Measurements from ENCODE around the gene PLCL2.

PLCL2 gene

DNA sequence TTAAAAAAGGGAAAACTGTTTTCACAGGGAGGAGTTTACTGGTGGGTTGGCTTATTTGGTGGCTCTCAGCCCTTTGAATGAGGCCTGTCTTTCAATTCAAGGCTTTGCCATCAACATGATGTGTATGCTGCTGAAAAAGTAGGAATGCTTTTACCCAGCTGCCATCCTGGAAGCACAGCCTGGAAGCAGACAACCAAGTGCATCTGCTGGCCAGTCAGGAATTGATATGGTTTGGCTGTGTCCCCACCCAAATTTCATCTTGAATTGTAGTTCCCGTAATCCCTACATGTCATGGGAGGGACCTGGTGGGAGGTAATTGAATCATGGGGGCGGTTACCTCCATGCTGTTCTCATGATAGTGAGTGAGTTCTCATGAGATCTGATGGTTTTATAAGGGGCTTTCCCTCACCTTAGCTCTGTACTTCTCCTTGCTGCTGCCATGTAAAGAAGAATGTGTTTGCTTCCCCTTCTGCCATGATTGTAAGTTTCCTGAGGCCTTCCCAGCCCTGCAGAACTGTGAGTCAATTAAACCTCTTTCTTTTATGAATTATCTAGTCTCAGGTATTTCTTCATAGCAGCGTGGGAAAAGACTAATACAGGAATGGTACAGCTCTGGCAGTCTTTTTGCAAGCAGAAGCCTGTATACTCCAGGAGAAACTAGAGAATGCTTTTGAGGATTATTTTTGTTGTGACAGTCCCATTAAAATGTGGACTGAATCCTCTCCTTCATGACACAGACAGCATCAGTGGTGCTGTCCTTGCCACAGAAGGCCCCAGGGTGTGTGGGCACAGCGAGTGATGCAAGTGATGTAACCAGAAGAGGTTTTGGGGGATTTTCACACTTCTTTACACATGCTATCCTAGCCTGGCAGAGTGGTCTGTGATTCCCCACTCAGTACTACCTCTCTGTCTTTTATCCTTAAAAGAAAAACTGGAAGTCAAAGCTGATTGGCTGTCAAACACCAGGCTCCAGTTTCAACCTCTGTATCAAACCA lies 20.0 kb downstream of the PLCL2 start:
- no peak overlapping the region for H3K4me3 ChIP-seq (ENCODE audit: low read length in 2 of 2)
- H3K27me3 ChIP-seq (ENCODE audit: control insufficient read depth in 2 of 2, insufficient read depth in 2 of 2, low read length in 2 of 2), result no peaks in the 10 kb centered on the region
- H3K9me3 ChIP-seq (ENCODE audit: control insufficient read depth in 2 of 2, low read length in 2 of 2), result no peaks in the 10 kb centered on the region
- H3K36me3 ChIP-seq (ENCODE audit: control insufficient read depth in 2 of 2, insufficient read depth in 2 of 2, low read length in 2 of 2), result no peaks in the 10 kb centered on the region
- H3K27ac ChIP-seq (ENCODE audit: low read depth in 2 of 2, low read length in 2 of 2), result no peak overlapping the region
- no peak overlapping the region for H3K9ac ChIP-seq (ENCODE audit: low read depth in 1 of 2, low read length in 2 of 2)
- H3K4me1 ChIP-seq (ENCODE audit: control insufficient read depth in 2 of 2, insufficient read depth in 2 of 2, low read length in 2 of 2), result peaks cover 2 to 17% of the 10 kb centered on the region in 2 donors

DNA sequence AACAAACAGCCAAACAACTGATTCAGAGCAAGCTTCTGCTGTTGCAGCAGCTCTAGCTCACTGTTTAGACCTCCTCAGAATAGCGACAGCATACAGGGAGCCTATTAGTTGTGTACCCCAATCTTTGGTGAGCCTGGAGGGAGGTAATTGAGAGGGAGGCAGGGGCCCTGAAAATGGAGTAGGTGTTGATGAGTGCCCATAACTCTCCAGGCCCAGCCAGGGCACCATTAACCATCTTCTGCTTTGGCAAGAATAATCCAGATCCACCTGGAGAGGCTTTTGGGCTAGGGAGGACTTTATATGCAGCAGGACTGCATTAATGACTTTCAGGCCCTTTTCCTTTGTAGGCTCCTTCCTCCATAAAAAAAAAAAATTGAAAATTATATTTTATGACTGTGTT lies 20.9 kb downstream of the PLCL2 start:
- Histone ChIP-seq H3K4me3 (ENCODE audit: low read length in 2 of 2) (no peak overlapping the region), H3K4me1 (ENCODE audit: control insufficient read depth in 2 of 2, insufficient read depth in 2 of 2, low read length in 2 of 2) (peaks cover 2 to 17% of the 10 kb centered on the region in 2 donors), H3K36me3 (ENCODE audit: control insufficient read depth in 2 of 2, insufficient read depth in 2 of 2, low read length in 2 of 2) (no peaks in the 10 kb centered on the region), H3K9ac (ENCODE audit: low read depth in 1 of 2, low read length in 2 of 2) (no peak overlapping the region), H3K9me3 (ENCODE audit: control insufficient read depth in 2 of 2, low read length in 2 of 2) (no peaks in the 10 kb centered on the region), H3K27ac (ENCODE audit: low read depth in 2 of 2, low read length in 2 of 2) (no peak overlapping the region), H3K27me3 (ENCODE audit: control insufficient read depth in 2 of 2, insufficient read depth in 2 of 2, low read length in 2 of 2) (no peaks in the 10 kb centered on the region)

DNA sequence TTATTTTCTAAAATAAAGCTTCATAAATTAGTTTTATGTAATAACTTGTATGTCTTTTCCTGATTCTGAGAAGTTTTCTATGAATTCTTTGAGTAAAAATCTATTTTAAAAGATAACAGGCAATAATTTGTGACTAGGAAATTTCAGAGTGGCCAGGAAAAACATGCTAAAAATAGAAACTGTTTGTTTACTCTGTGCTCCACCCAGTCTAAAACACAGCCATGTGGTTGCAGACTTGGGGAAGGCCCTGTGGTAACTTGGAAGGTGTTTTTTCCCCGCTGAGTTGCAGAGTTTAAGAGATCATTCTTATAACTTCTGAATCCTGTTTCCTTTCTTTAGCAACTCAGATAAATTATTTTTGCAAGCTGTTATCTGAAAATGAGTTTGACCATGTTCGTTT lies 21.9 kb downstream of the PLCL2 start:
- no peak overlapping the region for H3K9ac ChIP-seq (ENCODE audit: low read depth in 1 of 2, low read length in 2 of 2)
- H3K4me1 ChIP-seq (ENCODE audit: control insufficient read depth in 2 of 2, insufficient read depth in 2 of 2, low read length in 2 of 2), result peaks cover 2 to 13% of the 10 kb centered on the region in 2 donors
- H3K27me3 ChIP-seq (ENCODE audit: control insufficient read depth in 2 of 2, insufficient read depth in 2 of 2, low read length in 2 of 2), result no peaks in the 10 kb centered on the region
- no peaks in the 10 kb centered on the region for H3K9me3 ChIP-seq (ENCODE audit: control insufficient read depth in 2 of 2, low read length in 2 of 2)
- no peaks in the 10 kb centered on the region for H3K36me3 ChIP-seq (ENCODE audit: control insufficient read depth in 2 of 2, insufficient read depth in 2 of 2, low read length in 2 of 2)
- no peak overlapping the region for H3K4me3 ChIP-seq (ENCODE audit: low read length in 2 of 2)
- no peak overlapping the region for H3K27ac ChIP-seq (ENCODE audit: low read depth in 2 of 2, low read length in 2 of 2)

DNA sequence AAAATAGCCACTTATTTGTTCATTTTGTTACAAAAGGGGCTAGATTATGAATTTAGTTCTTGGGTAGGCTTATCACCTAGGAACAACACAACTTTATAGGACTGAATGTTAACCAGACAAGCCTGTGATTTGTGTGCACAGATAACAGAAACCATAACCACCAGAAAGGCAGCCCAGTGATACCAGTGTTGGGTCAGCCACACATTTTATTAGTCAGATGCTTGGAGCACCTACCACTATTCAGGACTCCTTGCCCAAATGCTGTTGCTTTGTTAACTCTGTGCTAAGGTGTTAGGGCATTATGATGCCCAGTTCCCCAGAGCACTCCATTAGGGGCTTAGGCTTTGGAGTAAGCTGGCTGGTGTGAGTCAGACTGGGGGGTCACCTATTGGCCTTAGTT lies 22.5 kb downstream of the PLCL2 start:
- Histone ChIP-seq H3K4me1 (ENCODE audit: control insufficient read depth in 2 of 2, insufficient read depth in 2 of 2, low read length in 2 of 2) (peaks cover 2 to 13% of the 10 kb centered on the region in 2 donors), H3K27ac (ENCODE audit: low read depth in 2 of 2, low read length in 2 of 2) (peak overlapping the region; percentile 12 to 30), H3K9me3 (ENCODE audit: control insufficient read depth in 2 of 2, low read length in 2 of 2) (no peaks in the 10 kb centered on the region), H3K9ac (ENCODE audit: low read depth in 1 of 2, low read length in 2 of 2) (no peak overlapping the region), H3K36me3 (ENCODE audit: control insufficient read depth in 2 of 2, insufficient read depth in 2 of 2, low read length in 2 of 2) (no peaks in the 10 kb centered on the region), H3K4me3 (ENCODE audit: low read length in 2 of 2) (no peak overlapping the region), H3K27me3 (ENCODE audit: control insufficient read depth in 2 of 2, insufficient read depth in 2 of 2, low read length in 2 of 2) (no peaks in the 10 kb centered on the region)

- Histone ChIP-seq H3K4me1 (ENCODE audit: control insufficient read depth in 2 of 2, insufficient read depth in 2 of 2, low read length in 2 of 2) (peaks cover 2 to 13% of the 10 kb centered on the region in 2 donors), H3K9ac (ENCODE audit: low read depth in 1 of 2, low read length in 2 of 2) (no peak overlapping the region), H3K4me3 (ENCODE audit: low read length in 2 of 2) (no peak overlapping the region), H3K27me3 (ENCODE audit: control insufficient read depth in 2 of 2, insufficient read depth in 2 of 2, low read length in 2 of 2) (no peaks in the 10 kb centered on the region), H3K36me3 (ENCODE audit: control insufficient read depth in 2 of 2, insufficient read depth in 2 of 2, low read length in 2 of 2) (no peaks in the 10 kb centered on the region), H3K9me3 (ENCODE audit: control insufficient read depth in 2 of 2, low read length in 2 of 2) (no peaks in the 10 kb centered on the region), H3K27ac (ENCODE audit: low read depth in 2 of 2, low read length in 2 of 2) (no peak overlapping the region)
Measured at GRCh38 chr3:16908016-16908807, 23.5 kb downstream of the PLCL2 start.

DNA sequence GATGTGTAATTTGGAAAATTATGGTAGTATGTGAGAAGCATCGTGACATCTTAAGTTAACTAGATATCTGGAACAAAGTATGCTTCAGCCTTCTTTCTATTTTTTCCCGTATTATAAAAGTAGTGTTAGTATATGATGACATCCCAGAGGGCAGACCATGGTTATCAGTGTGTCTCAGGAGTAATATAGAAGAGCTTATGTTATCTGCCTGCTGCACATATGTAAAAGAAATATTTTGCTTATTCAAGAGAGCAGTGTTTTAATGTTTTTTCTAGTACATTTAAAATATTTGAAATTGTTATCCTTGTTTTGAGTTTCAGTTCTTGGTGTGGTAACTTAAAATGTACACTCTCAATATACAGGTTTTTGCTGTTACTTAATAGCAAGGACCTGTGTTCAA lies 24.1 kb downstream of the PLCL2 start:
- H3K27me3 ChIP-seq (ENCODE audit: control insufficient read depth in 2 of 2, insufficient read depth in 2 of 2, low read length in 2 of 2), result no peaks in the 10 kb centered on the region
- no peak overlapping the region for H3K9ac ChIP-seq (ENCODE audit: low read depth in 1 of 2, low read length in 2 of 2)
- H3K9me3 ChIP-seq (ENCODE audit: control insufficient read depth in 2 of 2, low read length in 2 of 2), result no peaks in the 10 kb centered on the region
- H3K4me1 ChIP-seq (ENCODE audit: control insufficient read depth in 2 of 2, insufficient read depth in 2 of 2, low read length in 2 of 2), result peaks cover 2 to 13% of the 10 kb centered on the region in 2 donors
- H3K36me3 ChIP-seq (ENCODE audit: control insufficient read depth in 2 of 2, insufficient read depth in 2 of 2, low read length in 2 of 2), result no peaks in the 10 kb centered on the region
- H3K27ac ChIP-seq (ENCODE audit: low read depth in 2 of 2, low read length in 2 of 2), result no peak overlapping the region
- no peak overlapping the region for H3K4me3 ChIP-seq (ENCODE audit: low read length in 2 of 2)

DNA sequence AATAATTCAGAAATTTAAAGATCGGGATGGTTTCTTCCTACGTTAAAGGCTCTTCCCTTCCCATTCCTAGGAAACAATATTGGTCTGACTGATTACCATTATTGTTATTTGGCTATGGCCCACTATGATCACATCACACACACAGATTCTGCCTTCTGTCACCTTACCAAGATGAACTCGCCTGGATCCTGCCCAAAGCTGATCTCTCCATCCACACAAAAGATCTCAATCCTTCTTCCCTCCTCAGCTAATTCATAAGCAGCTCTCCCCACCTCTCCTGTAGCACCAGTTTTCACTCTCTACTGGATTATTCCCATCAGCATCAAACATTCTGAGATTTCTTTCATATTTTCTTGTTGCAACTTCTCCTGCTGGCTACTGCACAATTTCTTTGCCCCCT lies 25.0 kb downstream of the PLCL2 start:
- no peak overlapping the region for H3K27ac ChIP-seq (ENCODE audit: low read depth in 2 of 2, low read length in 2 of 2)
- H3K4me1 ChIP-seq (ENCODE audit: control insufficient read depth in 2 of 2, insufficient read depth in 2 of 2, low read length in 2 of 2), result peaks cover 2 to 13% of the 10 kb centered on the region in 2 donors
- H3K27me3 ChIP-seq (ENCODE audit: control insufficient read depth in 2 of 2, insufficient read depth in 2 of 2, low read length in 2 of 2), result no peaks in the 10 kb centered on the region

GRCh38 chr3:16910207-16910606 lies 25.5 kb downstream of the PLCL2 start:
- no peaks in the 10 kb centered on the region for H3K36me3 ChIP-seq (ENCODE audit: control insufficient read depth in 2 of 2, insufficient read depth in 2 of 2, low read length in 2 of 2)
- no peak overlapping the region for H3K9ac ChIP-seq (ENCODE audit: low read depth in 1 of 2, low read length in 2 of 2)
- H3K4me1 ChIP-seq (ENCODE audit: control insufficient read depth in 2 of 2, insufficient read depth in 2 of 2, low read length in 2 of 2), result peaks cover 2 to 13% of the 10 kb centered on the region in 2 donors

More for the DNA sequence above, 25.0 kb downstream of the PLCL2 start:
- Histone ChIP-seq H3K4me3 (ENCODE audit: low read length in 2 of 2) (no peak overlapping the region), H3K9me3 (ENCODE audit: control insufficient read depth in 2 of 2, low read length in 2 of 2) (no peaks in the 10 kb centered on the region), H3K9ac (ENCODE audit: low read depth in 1 of 2, low read length in 2 of 2) (no peak overlapping the region), H3K36me3 (ENCODE audit: control insufficient read depth in 2 of 2, insufficient read depth in 2 of 2, low read length in 2 of 2) (no peaks in the 10 kb centered on the region)

DNA sequence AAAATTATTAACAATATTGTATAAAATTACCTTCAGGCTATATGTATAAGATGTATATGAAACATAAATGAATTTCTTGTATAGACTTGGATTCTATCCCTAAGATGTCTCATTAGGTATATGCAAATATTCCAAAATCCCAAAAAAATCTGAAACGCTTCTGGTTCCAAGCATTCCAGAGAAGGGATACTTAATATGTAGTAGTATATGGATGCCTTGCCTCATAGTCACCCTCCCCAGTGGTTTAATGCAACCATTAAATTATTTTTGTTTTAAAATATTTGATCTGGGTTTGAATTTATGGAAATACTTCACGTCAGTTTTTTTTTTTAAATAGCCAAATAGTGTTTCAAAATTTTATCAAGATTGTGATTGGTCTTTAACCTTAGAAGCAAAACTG lies 27.2 kb downstream of the PLCL2 start:
- Histone ChIP-seq H3K27me3 (ENCODE audit: control insufficient read depth in 2 of 2, insufficient read depth in 2 of 2, low read length in 2 of 2) (no peaks in the 10 kb centered on the region), H3K4me1 (ENCODE audit: control insufficient read depth in 2 of 2, insufficient read depth in 2 of 2, low read length in 2 of 2) (peaks cover 2 to 8% of the 10 kb centered on the region in 2 donors), H3K27ac (ENCODE audit: low read depth in 2 of 2, low read length in 2 of 2) (no peak overlapping the region), H3K9ac (ENCODE audit: low read depth in 1 of 2, low read length in 2 of 2) (no peak overlapping the region), H3K9me3 (ENCODE audit: control insufficient read depth in 2 of 2, low read length in 2 of 2) (no peaks in the 10 kb centered on the region), H3K36me3 (ENCODE audit: control insufficient read depth in 2 of 2, insufficient read depth in 2 of 2, low read length in 2 of 2) (no peaks in the 10 kb centered on the region), H3K4me3 (ENCODE audit: low read length in 2 of 2) (no peak overlapping the region)

More at GRCh38 chr3:16910207-16910606, 25.5 kb downstream of the PLCL2 start:
- no peaks in the 10 kb centered on the region for H3K27me3 ChIP-seq (ENCODE audit: control insufficient read depth in 2 of 2, insufficient read depth in 2 of 2, low read length in 2 of 2)
- no peak overlapping the region for H3K27ac ChIP-seq (ENCODE audit: low read depth in 2 of 2, low read length in 2 of 2)
- H3K4me3 ChIP-seq (ENCODE audit: low read length in 2 of 2), result no peak overlapping the region
- no peaks in the 10 kb centered on the region for H3K9me3 ChIP-seq (ENCODE audit: control insufficient read depth in 2 of 2, low read length in 2 of 2)

All from mucosa of rectum (tissue), 2 donors.